ENCODE data around the gene PLCG2.

- TF ChIP-seq POLR2A (IDR thresholded peaks at IDR 0.05; ENCODE audit: low read length) (no peak), GATA1 (IDR thresholded peaks at IDR 0.05; ENCODE audit: low read depth, low read length) (no peak)
Measured at GRCh38 chr16:81806696-81807095, 27.6 kb downstream of the PLCG2 start.
